Common myeloid progenitor, CD34-positive (primary cell): ENCODE results near the gene TNK2.
"Not testable (repeated sequence)": the region's sequence is repeated elsewhere in the genome, so short reads cannot be mapped to it uniquely, and the experiment has no call there.

Experiments used
- CTCF ChIA-PET: fragments of 350-600 bp; sonication (Branson Sonifier 250); formaldehyde crosslinking; loops from one replicate; lab custom pipeline; 2021; ENCODE audit warnings: antibody characterized with exemption; lab: Charles Lee
- POLR2A ChIA-PET: fragments of 350-600 bp; sonication (Branson Sonifier 250); formaldehyde crosslinking; loops from one replicate; lab custom pipeline; 2021; ENCODE audit warnings: antibody characterized with exemption; lab: Charles Lee
- DNase-seq, 3 donors: peaks; one replicate each; pipeline versions ENCODE4 v3.0.0 to v3.0.0-alpha.2; 2013
- H3K27ac ChIP-seq, 2 experiments: 1 replicate in 1 of 2; 2 replicates in 1 of 2; pipeline ENCODE4 v1.7.0; 2013; ENCODE audit warnings: inconsistent platforms in 2 of 2, low read length in 2 of 2, mild to moderate bottlenecking in 2 of 2, low read depth in 1 of 2, moderate library complexity in 1 of 2; ENCODE audit not compliant: severe bottlenecking in 2 of 2, insufficient read depth in 1 of 2, poor library complexity in 1 of 2
- H3K27me3 ChIP-seq, 5 experiments: replicated peaks in 2 of 5; 1 replicate in 3 of 5; 2 replicates in 2 of 5; pipeline versions ENCODE4 v1.6.1 to v1.7.0; 2013; ENCODE audit warnings: low read length in 4 of 5, mild to moderate bottlenecking in 2 of 5, moderate library complexity in 2 of 5, inconsistent platforms in 1 of 5; ENCODE audit not compliant: insufficient read depth in 5 of 5, control insufficient read depth in 4 of 5
- H3K36me3 ChIP-seq, 4 experiments: 1 replicate in 2 of 4; 2 replicates in 2 of 4; pipeline versions ENCODE4 v1.6.1 to v1.7.0; 2013; ENCODE audit warnings: low read length in 3 of 4, control low read depth in 1 of 4, mild to moderate bottlenecking in 1 of 4; ENCODE audit not compliant: control insufficient read depth in 4 of 4, insufficient read depth in 4 of 4
- H3K4me1 ChIP-seq, 4 experiments: 1 replicate in 3 of 4; 2 replicates in 1 of 4; pipeline versions ENCODE4 v1.6.1 to v1.7.1; 2013; ENCODE audit warnings: low read length in 3 of 4, mild to moderate bottlenecking in 3 of 4, control low read depth in 1 of 4, inconsistent platforms in 1 of 4, moderate library complexity in 1 of 4; ENCODE audit not compliant: control insufficient read depth in 4 of 4, insufficient read depth in 4 of 4; ENCODE audit errors: control extremely low read depth in 1 of 4
- H3K4me3 ChIP-seq, 7 experiments: 1 replicate in 4 of 7; 2 replicates in 3 of 7; pipeline versions ENCODE4 v1.5.1 to v1.7.0; 2013; ENCODE audit warnings: mild to moderate bottlenecking in 7 of 7, low read length in 6 of 7, moderate library complexity in 6 of 7, inconsistent platforms in 2 of 7, low read depth in 2 of 7, control low read depth in 1 of 7; ENCODE audit not compliant: insufficient read depth in 4 of 7, control insufficient read depth in 1 of 7; ENCODE audit errors: extremely low read depth in 1 of 7
- H3K9me3 ChIP-seq, 5 experiments: 1 replicate in 4 of 5; 2 replicates in 1 of 5; pipeline versions ENCODE4 v1.6.1 to v1.7.1; 2013; ENCODE audit warnings: low read length in 4 of 5, mild to moderate bottlenecking in 2 of 5, inconsistent platforms in 1 of 5, low read depth in 1 of 5, moderate library complexity in 1 of 5; ENCODE audit not compliant: control insufficient read depth in 4 of 5, insufficient read depth in 2 of 5; ENCODE audit errors: control extremely low read depth in 1 of 5
- WGBS: methylation state at CpG from one replicate; pipeline ENCODE4 v1.1.5; 2013; ENCODE audit not compliant: insufficient coverage; 5-methylcytosine and 5-hydroxymethylcytosine counted together

The TNK2 gene

DNA sequence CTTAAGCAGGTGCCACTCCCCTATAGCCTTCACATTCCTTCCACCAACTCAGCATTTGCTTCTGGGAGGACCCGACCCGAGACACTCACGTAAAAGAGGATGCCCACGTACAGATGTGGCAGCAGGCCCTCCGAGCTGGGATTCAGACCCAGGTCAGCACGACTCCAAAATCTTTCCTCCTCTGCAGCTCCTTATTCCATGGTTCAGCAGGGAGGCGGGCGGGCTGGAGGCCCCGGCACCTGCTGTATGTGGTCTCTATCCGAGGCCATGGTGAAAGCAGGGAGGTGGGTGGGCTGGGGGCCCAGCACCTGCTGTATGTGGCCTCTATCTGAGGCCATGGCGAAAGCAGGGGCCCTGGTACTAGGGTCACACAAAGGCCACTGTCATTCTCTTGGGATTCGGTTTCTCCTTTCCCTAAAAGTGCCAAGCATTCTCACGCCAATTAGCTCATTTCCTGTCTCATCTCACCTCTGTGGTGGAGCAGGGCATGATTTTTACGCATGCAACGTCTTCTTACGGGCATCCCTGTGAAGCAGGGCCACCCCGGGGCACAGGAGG is 90.7 kb downstream of the TNK2 start:
- POLR2A ChIA-PET: no interaction called here
- H3K36me3 ChIP-seq: no peaks in the 10 kb centered on the region
- peaks cover 0 to 3% (median 0%) of the 10 kb centered on the region in 4 experiments for H3K4me1 ChIP-seq
- no peaks in the 10 kb centered on the region for H3K27me3 ChIP-seq
- H3K9me3 ChIP-seq: no peaks in the 10 kb centered on the region
- CTCF ChIA-PET: no interaction called here
- H3K27ac ChIP-seq: no peak overlapping the region
- WGBS: 96% methylated on average over 16 of the region's 17 CpGs
- H3K4me3 ChIP-seq: no peak overlapping the region
- no peak for DNase-seq

- H3K27ac ChIP-seq, H3K4me1 ChIP-seq, H3K36me3 ChIP-seq, POLR2A ChIA-PET, H3K27me3 ChIP-seq, CTCF ChIA-PET, H3K9me3 ChIP-seq, H3K4me3 ChIP-seq, DNase-seq: not testable (repeated sequence)
- WGBS: 89% methylated on average over 12 of the region's 23 CpGs
These were observed 92.0 kb downstream of the TNK2 start for GRCh38 chr3:195816276-195816913.

DNA sequence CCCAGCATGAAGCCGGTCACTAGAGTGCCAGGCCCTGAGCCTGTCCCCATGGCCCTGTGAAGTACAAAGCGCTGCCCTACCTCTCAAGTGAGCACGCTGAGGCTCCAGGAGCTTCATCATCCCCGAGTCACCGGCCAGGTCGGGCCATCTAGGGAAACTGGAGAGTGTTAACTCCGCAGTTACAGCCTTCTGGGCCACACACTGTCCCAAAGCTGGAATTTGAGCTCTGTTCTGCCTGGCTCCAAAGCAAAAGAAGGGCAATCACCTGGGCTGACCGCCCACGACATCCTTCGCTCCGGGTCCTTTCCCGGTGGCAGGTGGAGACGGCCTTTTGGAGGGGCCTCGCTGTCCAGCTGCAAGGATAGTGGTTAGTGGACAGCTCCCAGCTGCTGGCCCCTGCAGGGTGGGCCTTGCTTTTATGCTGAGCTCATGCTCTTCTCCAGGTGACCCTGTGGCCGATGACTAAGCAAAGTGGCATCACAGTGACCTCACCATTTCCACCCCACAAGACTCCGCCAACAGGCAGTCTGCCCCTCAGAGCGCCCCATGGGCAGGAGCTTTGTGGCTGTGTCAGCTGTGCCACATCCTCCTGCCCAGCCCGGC is 93.1 kb downstream of the TNK2 start:
- DNase-seq: peak; percentile 46 to 88 (median 83)

DNA sequence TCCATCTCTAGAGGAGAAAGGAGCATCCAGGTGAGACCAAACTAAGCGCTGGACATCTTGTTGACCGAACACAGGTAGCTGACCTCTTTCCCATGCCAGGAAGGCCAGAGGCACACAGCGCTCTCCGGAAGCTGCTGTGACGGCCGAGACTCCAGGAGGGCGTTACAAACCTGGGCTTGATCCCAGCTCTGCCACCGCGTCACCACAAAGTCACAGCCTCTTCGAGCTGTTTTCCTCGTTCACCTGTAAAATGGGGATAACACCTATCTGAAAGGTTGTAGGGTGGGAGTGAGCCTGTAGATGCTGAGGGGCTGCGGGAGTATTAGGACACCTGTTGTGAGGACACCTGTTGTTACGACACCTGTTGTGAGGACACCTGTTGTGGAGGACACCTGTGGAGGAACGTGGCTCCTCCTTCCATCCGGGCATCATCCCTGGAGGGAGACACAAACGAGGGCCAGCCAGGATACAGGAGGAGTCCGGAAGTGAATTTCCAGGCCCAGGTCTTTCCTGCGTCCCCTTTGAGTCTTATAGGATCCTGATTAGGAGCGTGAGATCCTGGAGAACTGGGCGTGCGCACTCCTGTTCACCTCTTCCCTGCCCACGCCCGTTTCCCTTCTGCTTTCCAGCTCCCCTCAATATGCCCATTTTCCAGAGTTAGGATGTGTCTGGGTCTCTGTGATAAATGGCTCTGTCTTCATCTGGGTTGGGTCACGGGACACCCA is 94.3 kb downstream of the TNK2 start:
- Histone ChIP-seq H3K27me3 (no peaks in the 10 kb centered on the region), H3K36me3 (no peaks in the 10 kb centered on the region), H3K27ac (no peak overlapping the region), H3K9me3 (no peaks in the 10 kb centered on the region), H3K4me3 (no peak overlapping the region), H3K4me1 (peaks cover 0 to 3% (median 0%) of the 10 kb centered on the region in 4 experiments)
- DNase-seq: no peak
- WGBS: 93% methylated on average over 24 of the region's 24 CpGs
- CTCF ChIA-PET: interaction anchor here (2.2 kb wide), 1 partner anchor 37 kb away, joined by 6 read pairs; no protein-coding TSS in a partner anchor
- POLR2A ChIA-PET: interaction anchor here (2.1 kb wide), 1 partner anchor 12 kb away, joined by 6 read pairs; no protein-coding TSS in a partner anchor

More for the DNA sequence above, 93.1 kb downstream of the TNK2 start:
- no peaks in the 10 kb centered on the region for H3K36me3 ChIP-seq
- H3K27ac ChIP-seq: no peak overlapping the region
- no peaks in the 10 kb centered on the region for H3K27me3 ChIP-seq
- POLR2A ChIA-PET: interaction anchor here (0.5 to 2.1 kb wide), 2 partner anchors 13 to 36 kb away, joined by 3 to 6 read pairs; no protein-coding TSS in a partner anchor
- H3K4me3 ChIP-seq: no peak overlapping the region
- CTCF ChIA-PET: interaction anchor here (0.6 to 2.2 kb wide), 4 partner anchors 12 to 35 kb away, joined by 3 to 6 read pairs (median 3); no protein-coding TSS in a partner anchor
- WGBS: 83% methylated on average over 18 of the region's 18 CpGs
- no peaks in the 10 kb centered on the region for H3K9me3 ChIP-seq
- peaks cover 0 to 3% (median 0%) of the 10 kb centered on the region in 4 experiments for H3K4me1 ChIP-seq
